Retinal pigment epithelial cell (primary cell): Measurements from ENCODE around the gene SCAMP4.

Experiments used
- DNase-seq: peaks from one replicate; pipeline ENCODE4 v3.0.0-alpha.2; 2010; ENCODE audit warnings: low read depth
- H3K4me3 ChIP-seq: 2 replicates; pipeline ENCODE4 v1.5.1; 2011; ENCODE audit warnings: mild to moderate bottlenecking, low read length, control low read depth, moderate library complexity
- TF ChIP-seq, protein P1 (sequence below): conservative IDR thresholded peaks from 2 replicates; pipeline ENCODE4 v1.5.1; 2011; ENCODE audit warnings: low read depth, low read length, control low read depth, inconsistent platforms

SCAMP4 gene

GRCh38 chr19:1936916-1937610 lies 31.9 kb downstream of the SCAMP4 start:
- no peak overlapping the region for H3K4me3 ChIP-seq
- DNase-seq = no peak
- TF ChIP-seq, protein P1, sequence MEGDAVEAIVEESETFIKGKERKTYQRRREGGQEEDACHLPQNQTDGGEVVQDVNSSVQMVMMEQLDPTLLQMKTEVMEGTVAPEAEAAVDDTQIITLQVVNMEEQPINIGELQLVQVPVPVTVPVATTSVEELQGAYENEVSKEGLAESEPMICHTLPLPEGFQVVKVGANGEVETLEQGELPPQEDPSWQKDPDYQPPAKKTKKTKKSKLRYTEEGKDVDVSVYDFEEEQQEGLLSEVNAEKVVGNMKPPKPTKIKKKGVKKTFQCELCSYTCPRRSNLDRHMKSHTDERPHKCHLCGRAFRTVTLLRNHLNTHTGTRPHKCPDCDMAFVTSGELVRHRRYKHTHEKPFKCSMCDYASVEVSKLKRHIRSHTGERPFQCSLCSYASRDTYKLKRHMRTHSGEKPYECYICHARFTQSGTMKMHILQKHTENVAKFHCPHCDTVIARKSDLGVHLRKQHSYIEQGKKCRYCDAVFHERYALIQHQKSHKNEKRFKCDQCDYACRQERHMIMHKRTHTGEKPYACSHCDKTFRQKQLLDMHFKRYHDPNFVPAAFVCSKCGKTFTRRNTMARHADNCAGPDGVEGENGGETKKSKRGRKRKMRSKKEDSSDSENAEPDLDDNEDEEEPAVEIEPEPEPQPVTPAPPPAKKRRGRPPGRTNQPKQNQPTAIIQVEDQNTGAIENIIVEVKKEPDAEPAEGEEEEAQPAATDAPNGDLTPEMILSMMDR = no peak

DNA sequence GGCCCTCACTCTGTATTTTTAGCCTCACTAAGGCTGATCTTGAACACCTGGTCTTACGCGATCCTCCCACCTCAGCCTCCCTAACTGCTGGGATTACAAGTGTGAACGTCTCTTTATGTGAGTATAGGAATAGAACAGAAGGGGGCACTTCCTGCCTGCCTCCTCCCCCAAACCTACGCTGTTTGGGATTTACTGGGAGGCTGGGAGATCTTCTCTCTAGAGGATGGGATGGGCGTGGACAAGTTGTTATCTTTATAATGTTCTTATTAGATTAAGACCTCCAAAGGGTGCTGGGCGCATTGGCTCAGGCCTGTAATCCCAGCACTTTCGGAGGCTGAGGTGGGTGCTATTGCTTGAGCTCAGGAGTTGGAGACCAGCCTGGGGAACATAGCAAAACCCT lies 32.9 kb downstream of the SCAMP4 start:
- no peak for DNase-seq
- H3K4me3 ChIP-seq = no peak overlapping the region
- TF ChIP-seq, protein P1 = no peak

GRCh38 chr19:1941146-1942077 lies 36.2 kb downstream of the SCAMP4 start, which contains the start of gene CSNK1G2:
TSS of gene CSNK1G2 (plus strand) at chr19:1941172. CDS start at chr19:1969773, 28,601 bp downstream.
- no peak for DNase-seq
- peak within 1 kb of the TSS; percentile 79 for H3K4me3 ChIP-seq
- TF ChIP-seq, protein P1 = no peak

DNA sequence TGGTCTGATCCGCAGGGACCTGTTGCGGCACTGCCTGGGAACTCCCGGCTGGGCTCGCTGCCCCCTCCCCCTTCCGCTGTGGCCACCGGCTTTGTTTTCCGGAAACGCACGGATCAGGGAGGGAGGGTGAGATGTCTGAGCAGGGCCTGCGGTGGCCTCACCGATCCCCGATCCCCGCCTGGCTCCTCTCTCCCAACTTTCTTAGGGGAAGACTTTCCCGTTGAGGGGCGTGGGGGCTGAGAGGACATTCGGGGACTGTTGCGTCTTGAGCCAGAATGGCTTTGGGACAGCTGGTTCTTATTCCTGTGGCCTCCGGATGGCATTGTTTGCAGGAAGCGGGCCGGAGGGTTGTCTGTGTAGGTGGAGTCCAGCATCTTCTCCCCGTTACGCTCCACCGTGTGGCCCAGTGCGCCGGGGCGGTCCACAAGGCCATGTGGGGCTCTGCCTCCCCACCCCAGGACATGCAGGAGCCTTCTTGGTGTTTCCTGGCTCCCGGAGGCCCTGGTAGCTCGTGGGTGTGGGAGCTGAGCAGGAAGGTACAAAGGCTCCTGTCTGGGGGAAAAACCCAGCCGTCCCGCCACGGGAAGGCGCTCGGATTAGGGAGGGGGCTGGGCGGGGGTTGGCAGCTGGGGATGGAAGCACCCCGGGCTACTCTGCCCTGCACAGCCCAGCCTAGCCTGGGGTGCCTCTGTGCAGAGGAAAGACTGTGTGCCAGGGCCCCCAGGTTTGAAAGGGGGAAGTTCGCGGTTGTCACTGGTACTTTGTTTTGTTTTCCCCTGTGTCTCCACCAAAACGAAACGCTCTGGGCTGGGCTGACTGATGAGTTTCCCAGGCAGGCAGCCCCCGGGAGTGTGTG lies 37.1 kb downstream of the SCAMP4 start:
- TF ChIP-seq, protein P1 = no peak
- peak; percentile 57 for DNase-seq
- H3K4me3 ChIP-seq = peak overlapping the region; percentile 79

- TF ChIP-seq, protein P1 = no peak
- no peak for DNase-seq
- H3K4me3 ChIP-seq = peak overlapping the region; percentile 79
These were observed 37.8 kb downstream of the SCAMP4 start for GRCh38 chr19:1942934-1943555.

DNA sequence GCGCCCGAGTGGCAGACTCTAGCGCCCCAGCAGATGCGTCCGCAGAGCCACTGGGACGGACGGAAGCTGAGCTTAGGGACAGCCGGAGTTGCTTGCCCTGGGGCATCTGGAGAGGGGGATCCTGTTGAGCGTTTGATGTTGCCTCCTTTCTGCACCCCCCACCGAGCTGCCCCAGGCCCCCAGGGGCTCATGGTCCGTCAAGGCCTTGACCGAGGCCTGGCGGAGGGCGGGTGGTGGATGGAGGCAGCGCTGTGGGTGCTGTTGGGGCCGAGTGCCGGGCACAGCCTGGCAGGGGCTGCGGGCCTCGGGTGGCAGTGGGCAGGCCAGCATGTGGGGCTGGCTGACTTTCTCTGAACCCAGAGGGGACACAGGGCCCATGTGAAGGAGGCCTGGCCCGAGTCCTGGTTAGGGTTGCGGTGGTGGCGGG lies 38.5 kb downstream of the SCAMP4 start:
- H3K4me3 ChIP-seq = no peak overlapping the region
- TF ChIP-seq, protein P1 = no peak
- DNase-seq = no peak
